Caco-2 (cell line): ENCODE measurements around the gene ZNF783. TPM values are rescaled to one million over a fixed set of nuclear protein-coding genes. Genes with fewer than 3 reads are reported as not detected.

ENCODE experiments used
- BruUV-seq: library from RNA; stranded (reverse); fragments of 400-500 nt; replicated peaks from 2 replicates; lab custom pipeline; 2021; lab: Mats Ljungman, UMichigan
- CTCF ChIA-PET: fragments of 300-600 bp; sonication (Branson Sonifier 250); formaldehyde crosslinking; loops from one replicate; lab custom pipeline; 2022; ENCODE audit warnings: antibody characterized with exemption; lab: Charles Lee
- POLR2A ChIA-PET: fragments of 300-600 bp; sonication (Branson Sonifier 250); formaldehyde crosslinking; loops from one replicate; lab custom pipeline; 2022; ENCODE audit warnings: antibody characterized with exemption; lab: Charles Lee
- DNase-seq, 2 experiments: peaks; one replicate each; pipeline versions ENCODE4 v3.0.0 to v3.0.0-alpha.2; 2020 to 2022
- H3K27me3 ChIP-seq: replicated peaks from 2 replicates; pipeline ENCODE4 v1.6.0; 2011; ENCODE audit warnings: low read length; ENCODE audit not compliant: control insufficient read depth, insufficient read depth
- H3K36me3 ChIP-seq: 2 replicates; pipeline ENCODE4 v1.5.1; 2011; ENCODE audit warnings: low read length; ENCODE audit not compliant: control insufficient read depth, insufficient read depth
- H3K4me1 ChIP-seq: fragments of 250-450 bp; sonication (Bioruptor Pico); 2 replicates; pipeline ENCODE4 v1.5.1; 2020; ENCODE audit warnings: mild to moderate bottlenecking
- H3K4me3 ChIP-seq: 2 replicates; pipeline ENCODE4 v1.5.1; 2011; ENCODE audit warnings: low read depth, mild to moderate bottlenecking, control low read depth, low read length
- H3K9me3 ChIP-seq: fragments of 250-450 bp; sonication (Bioruptor Pico); 2 replicates; pipeline ENCODE4 v1.5.1; 2020; ENCODE audit warnings: mild to moderate bottlenecking, moderate library complexity
- H3K27ac Mint-ChIP-seq: one replicate; pipeline ENCODE4 v1.8.0; 2022; ENCODE audit warnings: mixed read lengths; ENCODE audit not compliant: unreplicated experiment
- H3K27me3 Mint-ChIP-seq: one replicate; pipeline ENCODE4 v1.8.0; 2022; ENCODE audit warnings: mixed read lengths; ENCODE audit not compliant: insufficient read depth, unreplicated experiment
- H3K36me3 Mint-ChIP-seq: one replicate; pipeline ENCODE4 v1.8.0; 2022; ENCODE audit warnings: mild to moderate bottlenecking, mixed read lengths; ENCODE audit not compliant: insufficient read depth, unreplicated experiment
- H3K4me1 Mint-ChIP-seq: one replicate; pipeline ENCODE4 v1.8.0; 2022; ENCODE audit warnings: low read depth, mixed read lengths; ENCODE audit not compliant: unreplicated experiment
- H3K4me3 Mint-ChIP-seq: one replicate; pipeline ENCODE4 v1.8.0; 2022; ENCODE audit warnings: mild to moderate bottlenecking, moderate library complexity, mixed read lengths; ENCODE audit not compliant: unreplicated experiment
- H3K9me3 Mint-ChIP-seq: one replicate; pipeline ENCODE4 v1.8.0; 2022; ENCODE audit warnings: mixed read lengths; ENCODE audit not compliant: unreplicated experiment
- CTCF ChIP-seq, 2 experiments: fragments of 200-600 bp in 1 of 2; IDR thresholded peaks; 1 replicate in 1 of 2; 2 replicates in 1 of 2; pipeline versions ENCODE4 v1.5.1 to v1.8.0; 2011 to 2022; ENCODE audit warnings: antibody characterized with exemption in 1 of 2, control low read depth in 1 of 2, inconsistent platforms in 1 of 2, low read depth in 1 of 2, low read length in 1 of 2, mild to moderate bottlenecking in 1 of 2, moderate library complexity in 1 of 2; ENCODE audit not compliant: insufficient read depth in 1 of 2, severe bottlenecking in 1 of 2, unreplicated experiment in 1 of 2
- intact Hi-C: fragments of 100-400 bp; cut with micrococcal nuclease; formaldehyde crosslinking; loops from one replicate; pipeline ENCODE4 v1.10.0; 2022; ENCODE audit not compliant: unreplicated experiment
- total RNA-seq: library from RNA; stranded (reverse); gene quantifications from 2 replicates; pipeline ENCODE4 v1.2.3, GENCODE V29; 2022

ZNF783 gene
- total RNA-seq, 1 experiment from 2014 or later: 27.3 TPM

GRCh38 chr7:149310990-149311573 lies 49.1 kb downstream of the ZNF783 start:
- Mint-ChIP-seq H3K36me3 (no peaks in the 10 kb centered on the region), H3K9me3 (no peaks in the 10 kb centered on the region), H3K4me1 (peaks cover under 1% of the 10 kb centered on the region), H3K4me3 (no peak overlapping the region), H3K27ac (no peak overlapping the region), H3K27me3 (peaks cover 5% of the 10 kb centered on the region)
- Histone ChIP-seq H3K9me3 (no peaks in the 10 kb centered on the region), H3K4me1 (no peaks in the 10 kb centered on the region), H3K4me3 (no peak overlapping the region), H3K36me3 (no peaks in the 10 kb centered on the region), H3K27me3 (no peaks in the 10 kb centered on the region)
- TF ChIP-seq CTCF (IDR thresholded peaks at IDR 0.05; ENCODE audit: insufficient read depth in 1 of 2, low read depth in 1 of 2, low read length in 1 of 2, severe bottlenecking in 1 of 2, unreplicated experiment in 1 of 2): no peak
- ChIA-PET CTCF (interaction anchor here (0.8 to 1.9 kb wide), 3 partner anchors 27 to 96 kb away, joined by 3 to 11 read pairs (median 7); no protein-coding TSS in a partner anchor), POLR2A (no interaction called here)
- BruUV-seq: no TSS peak
- DNase-seq: no peak
- intact Hi-C loops: loop anchor here (1.0 to 5.0 kb wide), 5 partner anchors 70 to 288 kb away; partner anchors contain the start of gene ZNF746

- intact Hi-C loops: loop anchor here (5.0 kb wide), 1 partner anchor 183 kb away; the partner anchor contains the start of gene ZNF746
Measured at GRCh38 chr7:149313981-149314380, 52.0 kb downstream of the ZNF783 start.

GRCh38 chr7:149316606-149317005 lies 54.6 kb downstream of the ZNF783 start:
- Mint-ChIP-seq H3K4me1 (no peaks in the 10 kb centered on the region), H3K27me3 (peaks cover 5% of the 10 kb centered on the region), H3K27ac (no peak overlapping the region), H3K36me3 (no peaks in the 10 kb centered on the region), H3K9me3 (no peaks in the 10 kb centered on the region), H3K4me3 (no peak overlapping the region)
- no peak for TF ChIP-seq CTCF (IDR thresholded peaks at IDR 0.05; ENCODE audit: insufficient read depth in 1 of 2, low read depth in 1 of 2, low read length in 1 of 2, severe bottlenecking in 1 of 2, unreplicated experiment in 1 of 2)
- BruUV-seq: no TSS peak
- H3K36me3 ChIP-seq: no peaks in the 10 kb centered on the region
- POLR2A ChIA-PET: no interaction called here
- H3K4me3 ChIP-seq: no peak overlapping the region
- H3K9me3 ChIP-seq: no peaks in the 10 kb centered on the region
- intact Hi-C loops: no loop called here
- H3K4me1 ChIP-seq: no peaks in the 10 kb centered on the region
- no peak for DNase-seq
- CTCF ChIA-PET: no interaction called here
- no peaks in the 10 kb centered on the region for H3K27me3 ChIP-seq

More at GRCh38 chr7:149313981-149314380, 52.0 kb downstream of the ZNF783 start:
- no peak for DNase-seq
- Histone ChIP-seq H3K4me3 (no peak overlapping the region), H3K4me1 (no peaks in the 10 kb centered on the region), H3K36me3 (no peaks in the 10 kb centered on the region), H3K27me3 (no peaks in the 10 kb centered on the region), H3K9me3 (no peaks in the 10 kb centered on the region)
- H3K4me3 Mint-ChIP-seq: no peak overlapping the region
- H3K27me3 Mint-ChIP-seq: peaks cover 5% of the 10 kb centered on the region
- no peak for TF ChIP-seq CTCF (IDR thresholded peaks at IDR 0.05; ENCODE audit: insufficient read depth in 1 of 2, low read depth in 1 of 2, low read length in 1 of 2, severe bottlenecking in 1 of 2, unreplicated experiment in 1 of 2)
- no TSS peak for BruUV-seq
- H3K27ac Mint-ChIP-seq: no peak overlapping the region
- ChIA-PET POLR2A (no interaction called here), CTCF (no interaction called here)
- no peaks in the 10 kb centered on the region for H3K36me3 Mint-ChIP-seq
- H3K4me1 Mint-ChIP-seq: no peaks in the 10 kb centered on the region
- no peaks in the 10 kb centered on the region for H3K9me3 Mint-ChIP-seq
